Motor neuron (in vitro differentiated cells): ENCODE data around the gene TFCP2L1. TPM values are rescaled to one million over a fixed set of nuclear protein-coding genes. Genes with fewer than 3 reads are reported as not detected.
"Not testable (repeated sequence)": the region's sequence is repeated elsewhere in the genome, so short reads cannot be mapped to it uniquely, and the experiment has no call there.

Experiments used
- ATAC-seq, 8 experiments: fragments of 200-7000 bp; cut with Tn5 transposase; replicated peaks in 6 of 8; 2 replicates each; pipeline ENCODE4 v1.8.0; 2021; ENCODE audit warnings: mild to moderate bottlenecking in 8 of 8, moderate library complexity in 8 of 8
- H3K27ac ChIP-seq, 2 donors: fragments of 250-450 bp; sonication (Bioruptor Pico); 2 replicates each; pipeline ENCODE4 v1.9.0; 2021; ENCODE audit warnings: antibody characterized with exemption in 2 of 2, mild to moderate bottlenecking in 2 of 2, moderate library complexity in 1 of 2
- H3K4me1 ChIP-seq, 2 donors: fragments of 250-450 bp; sonication (Bioruptor Pico); replicated peaks in 1 of 2; 2 replicates each; pipeline ENCODE4 v1.6.1; 2021; ENCODE audit warnings: antibody characterized with exemption in 2 of 2, mild to moderate bottlenecking in 2 of 2, moderate library complexity in 1 of 2
- H3K4me3 ChIP-seq, 5 donors: fragments of 250-450 bp; sonication (Bioruptor Pico); 2 replicates each; pipeline ENCODE4 v1.9.0; 2021; ENCODE audit warnings: antibody characterized with exemption in 5 of 5, mild to moderate bottlenecking in 5 of 5, moderate library complexity in 4 of 5
- WGBS, 10 experiments: fragments of 450-650 bp; shearing (Covaris generic); methylation state at CpG; one replicate each; pipeline ENCODE4 v1.0.0; 2022; 5-methylcytosine and 5-hydroxymethylcytosine counted together
- in situ Hi-C, 9 experiments: fragments of 400-800 bp; cut with MboI; loops; one replicate each; pipeline ENCODE4 v1.15.0; 2021; ENCODE audit warnings: low sequenced_read_pairs in 9 of 9, low pct_unique_long_range_greater_than_20kb in 2 of 9; ENCODE audit not compliant: unreplicated experiment in 9 of 9
- total RNA-seq, 8 experiments: library from RNA; unstranded; fragments of 300-600 nt; gene quantifications; 2 replicates each; pipeline versions ENCODE4 v1.2.3 to v1.2.4, GENCODE V29; 2022

The TFCP2L1 gene
- total RNA-seq, 8 experiments from 2014 or later = 0.05 to 0.71 (median 0.11) TPM; not detected in 1

- no peak overlapping the region for H3K27ac ChIP-seq
- H3K4me3 ChIP-seq = no peak overlapping the region
- in situ Hi-C loops = loop anchor here in 1 of 9 experiments (25.0 kb wide), 1 partner anchor 198 kb away; no protein-coding TSS in a partner anchor
- no peak for ATAC-seq
- 0 to 79% (median 38%) methylated on average over 1 to 3 of the region's 3 CpGs; no CpG with 5 or more reads in 1 of the 10 experiments for WGBS, 10 experiments
- no peaks in the 10 kb centered on the region for H3K4me1 ChIP-seq
Measured at GRCh38 chr2:121309801-121310200, 24.8 kb upstream of the TFCP2L1 start.

GRCh38 chr2:121309323-121309722 is 24.3 kb upstream of the TFCP2L1 start:
- no peak overlapping the region for H3K4me3 ChIP-seq
- H3K27ac ChIP-seq = no peak overlapping the region
- in situ Hi-C loops = loop anchor here in 1 of 9 experiments (25.0 kb wide), 1 partner anchor 197 kb away; no protein-coding TSS in a partner anchor
- no peaks in the 10 kb centered on the region for H3K4me1 ChIP-seq
- no peak for ATAC-seq

GRCh38 chr2:121307048-121307447 is 22.0 kb upstream of the TFCP2L1 start:
- WGBS, 10 experiments = 5 to 94% (median 64%) methylated on average over 2 of the region's 2 CpGs
- in situ Hi-C loops = loop anchor here in 1 of 9 experiments (25.0 kb wide), 1 partner anchor 195 kb away; no protein-coding TSS in a partner anchor
- no peak overlapping the region for H3K4me3 ChIP-seq
- H3K27ac ChIP-seq = no peak overlapping the region
- no peaks in the 10 kb centered on the region for H3K4me1 ChIP-seq
- ATAC-seq = no peak

GRCh38 chr2:121304941-121305340 is 19.9 kb upstream of the TFCP2L1 start:
- in situ Hi-C loops = loop anchor here in 1 of 9 experiments (25.0 kb wide), 1 partner anchor 193 kb away; no protein-coding TSS in a partner anchor
- Histone ChIP-seq H3K27ac (no peak overlapping the region), H3K4me3 (no peak overlapping the region), H3K4me1 (no peaks in the 10 kb centered on the region)
- 10 to 100% (median 47%) methylated on average over 1 to 2 of the region's 2 CpGs; no CpG with 5 or more reads in 4 of the 10 experiments for WGBS, 10 experiments
- no peak for ATAC-seq

- Histone ChIP-seq H3K4me1 (no peaks in the 10 kb centered on the region), H3K4me3 (no peak overlapping the region), H3K27ac (no peak overlapping the region)
- in situ Hi-C loops = loop anchor here in 1 of 9 experiments (25.0 kb wide), 1 partner anchor 191 kb away; no protein-coding TSS in a partner anchor
- 0 to 87% (median 46%) methylated on average over 1 to 2 of the region's 2 CpGs; no CpG with 5 or more reads in 6 of the 10 experiments for WGBS, 10 experiments
- no peak for ATAC-seq
Measured at GRCh38 chr2:121303531-121304263, 18.7 kb upstream of the TFCP2L1 start.

GRCh38 chr2:121301190-121301589 is 16.2 kb upstream of the TFCP2L1 start:
- not testable (repeated sequence) for H3K27ac ChIP-seq, H3K4me3 ChIP-seq, H3K4me1 ChIP-seq, ATAC-seq
- in situ Hi-C loops = loop anchor here in 1 of 9 experiments (25.0 kb wide), 1 partner anchor 189 kb away; no protein-coding TSS in a partner anchor

- Histone ChIP-seq H3K27ac (no peak overlapping the region), H3K4me1 (no peaks in the 10 kb centered on the region), H3K4me3 (no peak overlapping the region)
- no peak for ATAC-seq
- in situ Hi-C loops = no loop called here
- 34 to 92% (median 83%) methylated on average over 4 to 8 of the region's 12 CpGs; no CpG with 5 or more reads in 4 of the 10 experiments for WGBS, 10 experiments
Measured at GRCh38 chr2:121298476-121298875, 13.5 kb upstream of the TFCP2L1 start.

- H3K4me3 ChIP-seq, in situ Hi-C loops, H3K4me1 ChIP-seq, H3K27ac ChIP-seq, ATAC-seq: not testable (repeated sequence)
- 17 to 100% (median 83%) methylated on average over 1 to 5 of the region's 5 CpGs; no CpG with 5 or more reads in 1 of the 10 experiments for WGBS, 10 experiments
Measured at GRCh38 chr2:121297866-121298265, 12.9 kb upstream of the TFCP2L1 start.

- peak; percentile 76 to 96 (median 80) for ATAC-seq
- in situ Hi-C loops = no loop called here
- Histone ChIP-seq H3K27ac (no peak overlapping the region), H3K4me1 (no peaks in the 10 kb centered on the region), H3K4me3 (no peak overlapping the region)
- WGBS, 10 experiments = 0 to 46% (median 27%) methylated on average over 2 to 8 of the region's 9 CpGs; no CpG with 5 or more reads in 3 of the 10 experiments
Measured at GRCh38 chr2:121297217-121297830, 12.3 kb upstream of the TFCP2L1 start.

GRCh38 chr2:121295911-121296650 is 11.1 kb upstream of the TFCP2L1 start:
- WGBS, 10 experiments = 33 to 100% (median 80%) methylated on average over 1 to 6 of the region's 7 CpGs; no CpG with 5 or more reads in 3 of the 10 experiments
- H3K27ac ChIP-seq = no peak overlapping the region
- ATAC-seq = no peak
- in situ Hi-C loops = no loop called here
- H3K4me1 ChIP-seq = no peaks in the 10 kb centered on the region
- no peak overlapping the region for H3K4me3 ChIP-seq

GRCh38 chr2:121294881-121295840 is 10.2 kb upstream of the TFCP2L1 start:
- ATAC-seq = no peak

More at GRCh38 chr2:121294881-121295840, 10.2 kb upstream of the TFCP2L1 start:
- in situ Hi-C loops = no loop called here
- Histone ChIP-seq H3K27ac (no peak overlapping the region), H3K4me1 (no peaks in the 10 kb centered on the region), H3K4me3 (no peak overlapping the region)
- WGBS, 10 experiments = 0 to 80% (median 70%) methylated on average over 1 to 5 of the region's 9 CpGs; no CpG with 5 or more reads in 3 of the 10 experiments
